Chondrocyte (in vitro differentiated cells): ENCODE measurements around the gene SLC35F3. TPM values are rescaled to one million over a fixed set of nuclear protein-coding genes. Genes with fewer than 3 reads are reported as not detected.

Experiments used
- DNase-seq: peaks from one replicate; pipeline ENCODE4 v3.0.0; 2021; ENCODE audit warnings: mixed read lengths, low spot score
- H3K27ac Mint-ChIP-seq: one replicate; pipeline ENCODE4 v1.8.0; 2021; ENCODE audit warnings: mild to moderate bottlenecking, moderate library complexity, mixed read lengths; ENCODE audit not compliant: unreplicated experiment
- H3K27me3 Mint-ChIP-seq: 2 replicates; pipeline ENCODE4 v1.8.0; 2021; ENCODE audit warnings: low read depth, mixed read lengths
- H3K36me3 Mint-ChIP-seq: 2 replicates; pipeline ENCODE4 v1.8.0; 2021; ENCODE audit warnings: low read depth, mixed read lengths
- H3K4me1 Mint-ChIP-seq: 2 replicates; pipeline ENCODE4 v1.8.0; 2021; ENCODE audit warnings: low read depth, mild to moderate bottlenecking, mixed read lengths
- H3K4me3 Mint-ChIP-seq: one replicate; pipeline ENCODE4 v1.8.0; 2021; ENCODE audit warnings: mild to moderate bottlenecking, moderate library complexity, mixed read lengths; ENCODE audit not compliant: unreplicated experiment
- H3K9me3 Mint-ChIP-seq: 2 replicates; pipeline ENCODE4 v1.8.0; 2021; ENCODE audit warnings: low read depth, mixed read lengths
- total RNA-seq: library from RNA; stranded (reverse); gene quantifications from 3 replicates; pipeline ENCODE4 v1.2.1, GENCODE V29; 2021
- TF ChIP-seq, protein P1 (sequence below): fragments of 200-600 bp; sonication (generic); IDR thresholded peaks from 2 replicates; pipeline ENCODE4 v1.5.0; 2021; ENCODE audit warnings: antibody characterized with exemption, mild to moderate bottlenecking, moderate library complexity

Gene SLC35F3
- total RNA-seq, 1 donor from 2014 or later: not detected

- TF ChIP-seq, protein P1, sequence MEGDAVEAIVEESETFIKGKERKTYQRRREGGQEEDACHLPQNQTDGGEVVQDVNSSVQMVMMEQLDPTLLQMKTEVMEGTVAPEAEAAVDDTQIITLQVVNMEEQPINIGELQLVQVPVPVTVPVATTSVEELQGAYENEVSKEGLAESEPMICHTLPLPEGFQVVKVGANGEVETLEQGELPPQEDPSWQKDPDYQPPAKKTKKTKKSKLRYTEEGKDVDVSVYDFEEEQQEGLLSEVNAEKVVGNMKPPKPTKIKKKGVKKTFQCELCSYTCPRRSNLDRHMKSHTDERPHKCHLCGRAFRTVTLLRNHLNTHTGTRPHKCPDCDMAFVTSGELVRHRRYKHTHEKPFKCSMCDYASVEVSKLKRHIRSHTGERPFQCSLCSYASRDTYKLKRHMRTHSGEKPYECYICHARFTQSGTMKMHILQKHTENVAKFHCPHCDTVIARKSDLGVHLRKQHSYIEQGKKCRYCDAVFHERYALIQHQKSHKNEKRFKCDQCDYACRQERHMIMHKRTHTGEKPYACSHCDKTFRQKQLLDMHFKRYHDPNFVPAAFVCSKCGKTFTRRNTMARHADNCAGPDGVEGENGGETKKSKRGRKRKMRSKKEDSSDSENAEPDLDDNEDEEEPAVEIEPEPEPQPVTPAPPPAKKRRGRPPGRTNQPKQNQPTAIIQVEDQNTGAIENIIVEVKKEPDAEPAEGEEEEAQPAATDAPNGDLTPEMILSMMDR: no peak
- no peaks in the 10 kb centered on the region for H3K36me3 Mint-ChIP-seq
- DNase-seq: no peak
- no peak overlapping the region for H3K4me3 Mint-ChIP-seq
- H3K27ac Mint-ChIP-seq: no peak overlapping the region
- H3K9me3 Mint-ChIP-seq: peaks cover 4% of the 10 kb centered on the region
- peaks cover 11% of the 10 kb centered on the region for H3K27me3 Mint-ChIP-seq
- no peaks in the 10 kb centered on the region for H3K4me1 Mint-ChIP-seq
These were observed 333.6 kb downstream of the SLC35F3 start for GRCh38 chr1:234238060-234238459.

GRCh38 chr1:234239515-234239914, 335.0 kb downstream of the SLC35F3 start:
- Mint-ChIP-seq H3K36me3 (no peaks in the 10 kb centered on the region), H3K4me1 (no peaks in the 10 kb centered on the region), H3K27me3 (peaks cover 8% of the 10 kb centered on the region), H3K4me3 (no peak overlapping the region), H3K9me3 (peaks cover 4% of the 10 kb centered on the region), H3K27ac (no peak overlapping the region)
- no peak for DNase-seq
- TF ChIP-seq, protein P1: no peak

DNA sequence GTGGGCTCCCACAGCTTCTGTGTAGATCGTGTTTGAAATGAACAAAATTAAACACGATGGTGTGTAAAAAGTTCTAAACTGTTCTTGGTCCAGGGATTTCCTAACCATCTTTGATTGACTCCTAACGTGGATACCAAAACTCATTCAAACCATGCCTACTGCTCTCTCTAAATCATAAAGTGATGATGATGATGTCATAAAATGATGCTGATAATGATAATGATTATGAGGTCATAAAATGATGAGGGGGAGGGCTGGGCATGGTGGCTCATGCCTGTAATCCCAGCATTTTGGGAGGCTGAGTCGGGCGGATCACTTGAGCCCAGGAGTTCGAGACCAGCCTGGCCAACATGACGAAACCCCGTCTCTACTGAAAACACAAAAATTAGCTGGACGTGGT, 335.5 kb downstream of the SLC35F3 start:
- Mint-ChIP-seq H3K4me3 (no peak overlapping the region), H3K36me3 (no peaks in the 10 kb centered on the region), H3K27me3 (peaks cover 5% of the 10 kb centered on the region), H3K9me3 (peaks cover 4% of the 10 kb centered on the region), H3K27ac (no peak overlapping the region), H3K4me1 (no peaks in the 10 kb centered on the region)
- TF ChIP-seq, protein P1: no peak
- no peak for DNase-seq

GRCh38 chr1:234240680-234241079, 336.2 kb downstream of the SLC35F3 start:
- TF ChIP-seq, protein P1: no peak
- Mint-ChIP-seq H3K4me1 (no peaks in the 10 kb centered on the region), H3K27me3 (peaks cover 2% of the 10 kb centered on the region), H3K36me3 (no peaks in the 10 kb centered on the region), H3K9me3 (peaks cover 4% of the 10 kb centered on the region), H3K27ac (no peak overlapping the region), H3K4me3 (no peak overlapping the region)
- no peak for DNase-seq

DNA sequence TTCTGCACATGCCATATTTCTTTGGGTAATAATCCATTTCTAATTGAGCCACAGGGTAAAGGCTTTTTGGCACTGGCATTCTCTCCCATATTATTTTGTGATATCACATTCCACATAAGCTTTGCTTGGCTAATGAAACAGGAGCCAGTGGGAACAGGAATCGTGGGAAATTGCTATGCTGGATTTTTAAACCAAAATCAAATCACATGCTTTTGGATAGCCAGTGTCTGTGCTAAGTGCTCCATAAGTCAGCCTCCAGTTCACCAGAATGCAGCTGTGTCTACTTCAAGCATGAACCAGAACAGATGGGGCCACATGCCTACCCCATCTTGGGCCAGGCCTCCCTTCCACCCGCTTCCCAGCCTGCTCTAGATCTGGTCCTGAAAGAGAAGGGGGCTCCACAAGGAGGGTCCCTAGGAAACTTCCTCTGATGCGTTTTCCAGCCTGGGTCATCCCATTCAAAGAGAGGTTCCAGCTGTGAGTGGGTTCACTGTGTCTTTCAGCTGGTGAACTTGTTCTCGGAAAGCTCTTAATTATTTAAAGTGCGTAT, 337.5 kb downstream of the SLC35F3 start:
- Mint-ChIP-seq H3K4me3 (no peak overlapping the region), H3K9me3 (peaks cover 7% of the 10 kb centered on the region), H3K4me1 (no peaks in the 10 kb centered on the region), H3K36me3 (no peaks in the 10 kb centered on the region), H3K27me3 (peaks cover 2% of the 10 kb centered on the region), H3K27ac (no peak overlapping the region)
- TF ChIP-seq, protein P1: no peak
- DNase-seq: no peak
